Measurements from ENCODE around the gene TYK2.

GRCh38 chr19:10417541-10418234 lies 37.3 kb upstream of the TYK2 start:
- no peak for TF ChIP-seq CTCF (IDR thresholded peaks at IDR 0.05; ENCODE audit: low read depth, low read length)
- TF ChIP-seq EZH2phosphoT487 (IDR thresholded peaks at IDR 0.05; ENCODE audit: low read depth): no peak
